IPS DF 6.9 (cell line): ENCODE results near the gene SEC14L5.

Source experiments
- DNase-seq: peaks from one replicate; pipeline ENCODE4 v3.0.0-alpha.2; 2013; ENCODE audit warnings: low read depth, low spot score
- H3K27ac ChIP-seq: one replicate; pipeline ENCODE4 v1.5.1; 2013; ENCODE audit warnings: low read length, control low read depth
- H3K27me3 ChIP-seq: 2 replicates; pipeline ENCODE4 v1.6.1; 2013; ENCODE audit warnings: mild to moderate bottlenecking, low read length; ENCODE audit not compliant: control insufficient read depth, insufficient read depth
- H3K36me3 ChIP-seq: 2 replicates; pipeline ENCODE4 v1.6.1; 2013; ENCODE audit warnings: low read length; ENCODE audit not compliant: control insufficient read depth, insufficient read depth
- H3K4me1 ChIP-seq: 2 replicates; pipeline ENCODE4 v1.6.1; 2013; ENCODE audit warnings: low read length; ENCODE audit not compliant: control insufficient read depth, insufficient read depth
- H3K4me3 ChIP-seq: 2 replicates; pipeline ENCODE4 v1.5.1; 2013; ENCODE audit warnings: mild to moderate bottlenecking, low read length
- H3K9me3 ChIP-seq: 2 replicates; pipeline ENCODE4 v1.6.1; 2013; ENCODE audit warnings: low read length, inconsistent platforms; ENCODE audit not compliant: control insufficient read depth, insufficient read depth
- WGBS: extraction: QIAGEN DNeasy Blood & Tissue Kit; methylation state at CpG from one replicate; pipeline ENCODE4 v1.1.7; 2013; ENCODE audit warnings: mixed read lengths, missing lambda C conversion rate; ENCODE audit not compliant: insufficient read length, insufficient coverage; 5-methylcytosine and 5-hydroxymethylcytosine counted together

The SEC14L5 gene

GRCh38 chr16:4917117-4917516 is 41.0 kb upstream of the SEC14L5 start:
- no peak for DNase-seq
- Histone ChIP-seq H3K9me3 (no peaks in the 10 kb centered on the region), H3K27ac (no peak overlapping the region), H3K4me3 (no peak overlapping the region), H3K27me3 (no peaks in the 10 kb centered on the region), H3K36me3 (no peaks in the 10 kb centered on the region), H3K4me1 (peaks cover 4% of the 10 kb centered on the region)
- no CpG with 5 or more reads among the region's 4 CpGs for WGBS

GRCh38 chr16:4918781-4919251 is 39.3 kb upstream of the SEC14L5 start:
- WGBS: no CpG with 5 or more reads among the region's 13 CpGs
- Histone ChIP-seq H3K27me3 (no peaks in the 10 kb centered on the region), H3K27ac (no peak overlapping the region), H3K9me3 (no peaks in the 10 kb centered on the region), H3K4me1 (peaks cover 4% of the 10 kb centered on the region), H3K36me3 (0 out of 2 replicates have a peak, but pooled peaks cover 4% of the 10 kb centered on the region), H3K4me3 (no peak overlapping the region)
- DNase-seq: no peak

GRCh38 chr16:4920826-4921225 is 37.3 kb upstream of the SEC14L5 start:
- peaks cover 12% of the 10 kb centered on the region for H3K4me1 ChIP-seq
- H3K27me3 ChIP-seq: no peaks in the 10 kb centered on the region
- H3K27ac ChIP-seq: no peak overlapping the region
- no peaks in the 10 kb centered on the region for H3K9me3 ChIP-seq
- no peak for DNase-seq
- H3K4me3 ChIP-seq: no peak overlapping the region
- WGBS: no CpG with 5 or more reads among the region's 5 CpGs
- 0 out of 2 replicates have a peak, but pooled peaks cover 4% of the 10 kb centered on the region for H3K36me3 ChIP-seq

- Histone ChIP-seq H3K4me1 (peaks cover 14% of the 10 kb centered on the region), H3K27me3 (no peaks in the 10 kb centered on the region), H3K36me3 (0 out of 2 replicates have a peak, but pooled peaks cover 4% of the 10 kb centered on the region), H3K27ac (no peak overlapping the region), H3K4me3 (no peak overlapping the region), H3K9me3 (no peaks in the 10 kb centered on the region)
- no peak for DNase-seq
- WGBS: no CpG with 5 or more reads among the region's 18 CpGs
Observed at GRCh38 chr16:4922721-4923342, 35.3 kb upstream of the SEC14L5 start.

GRCh38 chr16:4923853-4924252 is 34.3 kb upstream of the SEC14L5 start:
- Histone ChIP-seq H3K4me1 (peaks cover 10% of the 10 kb centered on the region), H3K36me3 (0 out of 2 replicates have a peak, but pooled peaks cover 4% of the 10 kb centered on the region), H3K9me3 (no peaks in the 10 kb centered on the region), H3K27ac (no peak overlapping the region), H3K4me3 (no peak overlapping the region), H3K27me3 (no peaks in the 10 kb centered on the region)
- no CpG with 5 or more reads among the region's 6 CpGs for WGBS
- no peak for DNase-seq

- DNase-seq: no peak
Observed at GRCh38 chr16:4924593-4925292, 33.4 kb upstream of the SEC14L5 start.

GRCh38 chr16:4925293-4925607 is 32.9 kb upstream of the SEC14L5 start:
- H3K27ac ChIP-seq: no peak overlapping the region
- WGBS: no CpG with 5 or more reads among the region's 5 CpGs

More at GRCh38 chr16:4924593-4925292, 33.4 kb upstream of the SEC14L5 start:
- 0 out of 2 replicates have a peak, but pooled peaks cover 4% of the 10 kb centered on the region for H3K36me3 ChIP-seq
- no peaks in the 10 kb centered on the region for H3K9me3 ChIP-seq
- H3K4me1 ChIP-seq: peaks cover 10% of the 10 kb centered on the region
- WGBS: no CpG with 5 or more reads among the region's 12 CpGs
- H3K27me3 ChIP-seq: no peaks in the 10 kb centered on the region
- H3K4me3 ChIP-seq: no peak overlapping the region
- no peak overlapping the region for H3K27ac ChIP-seq

GRCh38 chr16:4925791-4926190 is 32.3 kb upstream of the SEC14L5 start:
- Histone ChIP-seq H3K36me3 (peaks cover 4% of the 10 kb centered on the region; the same call in 1 of the 2 replicates), H3K27me3 (no peaks in the 10 kb centered on the region), H3K27ac (no peak overlapping the region), H3K9me3 (no peaks in the 10 kb centered on the region), H3K4me1 (peaks cover 10% of the 10 kb centered on the region), H3K4me3 (no peak overlapping the region)
- WGBS: no CpG with 5 or more reads among the region's 5 CpGs
- no peak for DNase-seq

More at GRCh38 chr16:4925293-4925607, 32.9 kb upstream of the SEC14L5 start:
- no peaks in the 10 kb centered on the region for H3K9me3 ChIP-seq
- no peak for DNase-seq
- peaks cover 4% of the 10 kb centered on the region; the same call in 1 of the 2 replicates for H3K36me3 ChIP-seq
- no peaks in the 10 kb centered on the region for H3K27me3 ChIP-seq
- H3K4me3 ChIP-seq: no peak overlapping the region
- peaks cover 10% of the 10 kb centered on the region for H3K4me1 ChIP-seq

GRCh38 chr16:4926928-4927327 is 31.2 kb upstream of the SEC14L5 start:
- H3K4me3 ChIP-seq: no peak overlapping the region
- H3K4me1 ChIP-seq: peaks cover 10% of the 10 kb centered on the region
- H3K36me3 ChIP-seq: peaks cover 4% of the 10 kb centered on the region; the same call in 1 of the 2 replicates
- H3K27ac ChIP-seq: no peak overlapping the region
- no peak for DNase-seq
- H3K9me3 ChIP-seq: no peaks in the 10 kb centered on the region
- no peaks in the 10 kb centered on the region for H3K27me3 ChIP-seq
- no CpG with 5 or more reads among the region's 2 CpGs for WGBS

GRCh38 chr16:4927661-4928060 is 30.5 kb upstream of the SEC14L5 start:
- H3K4me3 ChIP-seq: no peak overlapping the region
- H3K36me3 ChIP-seq: peaks cover 4% of the 10 kb centered on the region; the same call in 1 of the 2 replicates
- no peak for DNase-seq
- no peak overlapping the region for H3K27ac ChIP-seq
- no CpG with 5 or more reads among the region's 2 CpGs for WGBS
- H3K4me1 ChIP-seq: peaks cover 10% of the 10 kb centered on the region
- H3K27me3 ChIP-seq: no peaks in the 10 kb centered on the region
- H3K9me3 ChIP-seq: no peaks in the 10 kb centered on the region
